Mesenchymal stem cell (in vitro differentiated cells and primary cell): ENCODE data around the gene PRR5.

ENCODE experiments used
- DNase-seq: peaks from one replicate; pipeline ENCODE4 v3.0.0-alpha.2; 2013
- H2AFZ ChIP-seq: one replicate; pipeline ENCODE4 v1.6.1; 2013; ENCODE audit warnings: low read depth, mild to moderate bottlenecking, control low read depth, inconsistent platforms, low read length, moderate library complexity
- H2AK5ac ChIP-seq: 2 replicates; pipeline ENCODE4 v1.6.1; 2013; ENCODE audit warnings: low read length, moderate library complexity, mild to moderate bottlenecking, inconsistent platforms; ENCODE audit not compliant: severe bottlenecking
- H2BK120ac ChIP-seq: one replicate; pipeline ENCODE4 v1.6.1; 2013; ENCODE audit warnings: low read depth, mild to moderate bottlenecking, inconsistent platforms, low read length, moderate library complexity
- H2BK12ac ChIP-seq, 2 experiments: one replicate each; pipeline ENCODE4 v1.6.1; 2013; ENCODE audit warnings: inconsistent platforms in 2 of 2, low read length in 2 of 2, mild to moderate bottlenecking in 2 of 2, moderate library complexity in 2 of 2, control low read depth in 1 of 2
- H2BK15ac ChIP-seq: one replicate; pipeline ENCODE4 v1.6.1; 2013; ENCODE audit warnings: mild to moderate bottlenecking, low read depth, inconsistent platforms; ENCODE audit not compliant: poor library complexity, severe bottlenecking
- H2BK5ac ChIP-seq: 2 replicates; pipeline ENCODE4 v1.6.1; 2013; ENCODE audit warnings: low read depth, mild to moderate bottlenecking, low read length, control low read depth, inconsistent platforms; ENCODE audit not compliant: poor library complexity, severe bottlenecking
- H3K14ac ChIP-seq, 2 experiments: one replicate each; pipeline ENCODE4 v1.6.1; 2013; ENCODE audit warnings: inconsistent platforms in 2 of 2, low read length in 2 of 2, control low read depth in 1 of 2, mild to moderate bottlenecking in 1 of 2, moderate library complexity in 1 of 2
- H3K18ac ChIP-seq, 2 experiments: one replicate each; pipeline ENCODE4 v1.6.1; 2013; ENCODE audit warnings: inconsistent platforms in 2 of 2, low read length in 2 of 2, control low read depth in 1 of 2, low read depth in 1 of 2, mild to moderate bottlenecking in 1 of 2
- H3K23ac ChIP-seq, 2 experiments: one replicate each; pipeline ENCODE4 v1.6.1; 2013; ENCODE audit warnings: inconsistent platforms in 2 of 2, low read length in 2 of 2, mild to moderate bottlenecking in 2 of 2, moderate library complexity in 2 of 2, control low read depth in 1 of 2
- H3K27ac ChIP-seq: 2 replicates; pipeline ENCODE4 v1.5.1; 2013; ENCODE audit warnings: mild to moderate bottlenecking, moderate library complexity, low read length, control low read depth, inconsistent platforms; ENCODE audit not compliant: poor library complexity, severe bottlenecking
- H3K27me3 ChIP-seq, 2 experiments: 2 replicates each; pipeline versions ENCODE4 v1.6.1 to v1.7.0; 2013; ENCODE audit warnings: low read length in 2 of 2, mild to moderate bottlenecking in 2 of 2, moderate library complexity in 2 of 2, control low read depth in 1 of 2, inconsistent platforms in 1 of 2; ENCODE audit not compliant: control insufficient read depth in 1 of 2, insufficient read depth in 1 of 2
- H3K36me3 ChIP-seq, 2 experiments: 2 replicates each; pipeline versions ENCODE4 v1.6.1 to v1.7.0; 2013; ENCODE audit warnings: low read length in 2 of 2, control low read depth in 1 of 2, inconsistent platforms in 1 of 2, low read depth in 1 of 2, mild to moderate bottlenecking in 1 of 2; ENCODE audit not compliant: insufficient read depth in 2 of 2, control insufficient read depth in 1 of 2
- H3K4ac ChIP-seq, 2 experiments: one replicate each; pipeline ENCODE4 v1.6.1; 2013; ENCODE audit warnings: inconsistent platforms in 2 of 2, low read length in 2 of 2, mild to moderate bottlenecking in 2 of 2, moderate library complexity in 2 of 2, control low read depth in 1 of 2, low read depth in 1 of 2
- H3K4me1 ChIP-seq: 2 replicates; pipeline ENCODE4 v1.6.1; 2013; ENCODE audit warnings: low read depth, low read length, control low read depth; ENCODE audit not compliant: control insufficient read depth, insufficient read depth
- H3K4me2 ChIP-seq: 2 replicates; pipeline ENCODE4 v1.6.1; 2013; ENCODE audit warnings: low read length, mild to moderate bottlenecking, inconsistent platforms; ENCODE audit not compliant: poor library complexity, severe bottlenecking
- H3K4me3 ChIP-seq, 2 experiments: 2 replicates each; pipeline versions ENCODE4 v1.5.1 to v1.7.0; 2013; ENCODE audit warnings: low read length in 2 of 2, mild to moderate bottlenecking in 2 of 2, control low read depth in 1 of 2, low read depth in 1 of 2; ENCODE audit not compliant: insufficient read depth in 1 of 2
- H3K79me1 ChIP-seq: replicated peaks from 2 replicates; pipeline ENCODE4 v1.6.1; 2013; ENCODE audit warnings: mild to moderate bottlenecking, control low read depth, low read length, inconsistent platforms; ENCODE audit not compliant: poor library complexity, severe bottlenecking
- H3K9ac ChIP-seq: 2 replicates; pipeline ENCODE4 v1.7.0; 2013; ENCODE audit warnings: mild to moderate bottlenecking, low read length, moderate library complexity
- H3K9me3 ChIP-seq: 2 replicates; pipeline ENCODE4 v1.7.0; 2013; ENCODE audit warnings: mild to moderate bottlenecking, low read length; ENCODE audit not compliant: control insufficient read depth
- H4K8ac ChIP-seq: one replicate; pipeline ENCODE4 v1.6.1; 2013; ENCODE audit warnings: inconsistent platforms, mild to moderate bottlenecking, low read length, moderate library complexity
- H4K91ac ChIP-seq: one replicate; pipeline ENCODE4 v1.6.1; 2013; ENCODE audit warnings: mild to moderate bottlenecking, low read length, inconsistent platforms
- WGBS: methylation state at CpG from one replicate; pipeline ENCODE4 v1.1.7; 2013; ENCODE audit warnings: mixed read lengths; 5-methylcytosine and 5-hydroxymethylcytosine counted together

Gene PRR5

GRCh38 chr22:44663256-44663999 lies 38.6 kb upstream of the PRR5 start:
- 89% methylated on average over 5 of the region's 5 CpGs for WGBS
- H3K4ac ChIP-seq: peak overlapping the region in 1 of 2 experiments; percentile 32
- no peak for DNase-seq
- H3K14ac ChIP-seq: no peak overlapping the region
- no peak overlapping the region for H3K23ac ChIP-seq
- no peaks in the 10 kb centered on the region for H3K36me3 ChIP-seq
- H3K18ac ChIP-seq: peak overlapping the region in 1 of 2 experiments; percentile 85
- H3K4me1 ChIP-seq: peaks cover 24% of the 10 kb centered on the region
- peak overlapping the region; percentile 23 for H4K91ac ChIP-seq
- no peak overlapping the region for H3K9ac ChIP-seq
- H2BK5ac ChIP-seq: no peak overlapping the region
- H3K27ac ChIP-seq: no peak overlapping the region
- no peak overlapping the region for H2AFZ ChIP-seq
- H2BK12ac ChIP-seq: peak overlapping the region; percentile 87 to 96
- no peaks in the 10 kb centered on the region for H3K79me1 ChIP-seq
- no peaks in the 10 kb centered on the region for H3K9me3 ChIP-seq
- H3K27me3 ChIP-seq: peaks cover 0 to 26% of the 10 kb centered on the region in 2 experiments
- H2BK120ac ChIP-seq: no peak overlapping the region
- H4K8ac ChIP-seq: peak overlapping the region; percentile 4
- H3K4me2 ChIP-seq: no peak overlapping the region
- no peak overlapping the region for H3K4me3 ChIP-seq
- no peak overlapping the region for H2BK15ac ChIP-seq
- H2AK5ac ChIP-seq: peak overlapping the region; percentile 38

GRCh38 chr22:44664149-44664548 lies 37.9 kb upstream of the PRR5 start:
- H3K27me3 ChIP-seq: peaks cover 0 to 21% of the 10 kb centered on the region in 2 experiments

GRCh38 chr22:44665115-44665514 lies 36.9 kb upstream of the PRR5 start:
- Histone ChIP-seq H3K18ac (peak overlapping the region; percentile 13 to 19), H2AK5ac (no peak overlapping the region), H4K8ac (peak overlapping the region; percentile 85), H4K91ac (peak overlapping the region; percentile 76), H3K4ac (peak overlapping the region in 1 of 2 experiments; percentile 67), H3K27me3 (peaks cover 3 to 23% of the 10 kb centered on the region in 2 experiments), H3K14ac (peak overlapping the region in 1 of 2 experiments; percentile 26), H3K4me2 (no peak overlapping the region), H3K9me3 (no peaks in the 10 kb centered on the region), H3K36me3 (no peaks in the 10 kb centered on the region), H3K23ac (no peak overlapping the region), H2BK15ac (peak overlapping the region; percentile 99), H2BK120ac (no peak overlapping the region), H2BK5ac (no peak overlapping the region), H3K4me1 (peaks cover 29% of the 10 kb centered on the region), H3K79me1 (peaks cover 5% of the 10 kb centered on the region), H3K27ac (no peak overlapping the region), H2AFZ (no peak overlapping the region), H2BK12ac (peak overlapping the region; percentile 4 to 18), H3K4me3 (no peak overlapping the region), H3K9ac (no peak overlapping the region)
- peak; percentile 66 for DNase-seq
- WGBS: 46% methylated on average over 9 of the region's 9 CpGs

More at GRCh38 chr22:44664149-44664548, 37.9 kb upstream of the PRR5 start:
- WGBS: 37% methylated on average over 11 of the region's 11 CpGs
- H3K23ac ChIP-seq: no peak overlapping the region
- H3K36me3 ChIP-seq: no peaks in the 10 kb centered on the region
- no peak overlapping the region for H3K9ac ChIP-seq
- H3K14ac ChIP-seq: no peak overlapping the region
- peak overlapping the region; percentile 78 for H4K8ac ChIP-seq
- H3K18ac ChIP-seq: peak overlapping the region in 1 of 2 experiments; percentile 74
- H2AK5ac ChIP-seq: no peak overlapping the region
- DNase-seq: peak; percentile 80
- H3K4me3 ChIP-seq: no peak overlapping the region
- H2BK5ac ChIP-seq: no peak overlapping the region
- H2BK120ac ChIP-seq: peak overlapping the region; percentile 69
- H3K9me3 ChIP-seq: no peaks in the 10 kb centered on the region
- H3K4me1 ChIP-seq: peaks cover 24% of the 10 kb centered on the region
- H3K4me2 ChIP-seq: no peak overlapping the region
- no peak overlapping the region for H2AFZ ChIP-seq
- H4K91ac ChIP-seq: peak overlapping the region; percentile 34
- H2BK12ac ChIP-seq: peak overlapping the region; percentile 34 to 46
- H3K27ac ChIP-seq: no peak overlapping the region
- no peak overlapping the region for H2BK15ac ChIP-seq
- peak overlapping the region; percentile 6 to 39 for H3K4ac ChIP-seq
- H3K79me1 ChIP-seq: peaks cover 2% of the 10 kb centered on the region

GRCh38 chr22:44666207-44666585 lies 35.8 kb upstream of the PRR5 start:
- no peak overlapping the region for H3K14ac ChIP-seq
- WGBS: 76% methylated on average over 3 of the region's 3 CpGs

More at GRCh38 chr22:44666207-44666585, 35.8 kb upstream of the PRR5 start:
- H3K18ac ChIP-seq: no peak overlapping the region
- H2BK15ac ChIP-seq: no peak overlapping the region
- H3K27ac ChIP-seq: no peak overlapping the region
- DNase-seq: no peak
- no peak overlapping the region for H2AFZ ChIP-seq
- H3K36me3 ChIP-seq: peaks cover 0 to 3% of the 10 kb centered on the region in 2 experiments
- no peak overlapping the region for H2AK5ac ChIP-seq
- peaks cover 29% of the 10 kb centered on the region for H3K4me1 ChIP-seq
- no peak overlapping the region for H4K91ac ChIP-seq
- H3K4me3 ChIP-seq: no peak overlapping the region
- no peak overlapping the region for H3K4me2 ChIP-seq
- no peak overlapping the region for H3K4ac ChIP-seq
- no peak overlapping the region for H4K8ac ChIP-seq
- H3K23ac ChIP-seq: no peak overlapping the region
- H3K9me3 ChIP-seq: no peaks in the 10 kb centered on the region
- peaks cover 3 to 24% of the 10 kb centered on the region in 2 experiments for H3K27me3 ChIP-seq
- no peak overlapping the region for H2BK12ac ChIP-seq
- H2BK120ac ChIP-seq: no peak overlapping the region
- no peak overlapping the region for H3K9ac ChIP-seq
- no peak overlapping the region for H2BK5ac ChIP-seq
- peaks cover 6% of the 10 kb centered on the region for H3K79me1 ChIP-seq
